Fibroblast of skin of scalp (primary cell): ENCODE data around the gene OR10G2. TPM values are rescaled to one million over a fixed set of nuclear protein-coding genes. Genes with fewer than 3 reads are reported as not detected.
A peak's percentile ranks its signal among the peaks of the same experiment; 100 is the strongest.
"Not testable (repeated sequence)": the region's sequence is repeated elsewhere in the genome, so short reads cannot be mapped to it uniquely, and the experiment has no call there.

Source experiments
- DNase-seq: peaks from one replicate; pipeline ENCODE4 v3.0.0-alpha.2; 2013
- polyA plus RNA-seq, 2 experiments: library from polyadenylated mRNA; unstranded; fragments of 120-200 nt; gene quantifications; one replicate each; pipeline ENCODE4 v1.2.1, GENCODE V29; 2013; ENCODE audit not compliant: insufficient read length in 2 of 2

The OR10G2 gene, protein sequence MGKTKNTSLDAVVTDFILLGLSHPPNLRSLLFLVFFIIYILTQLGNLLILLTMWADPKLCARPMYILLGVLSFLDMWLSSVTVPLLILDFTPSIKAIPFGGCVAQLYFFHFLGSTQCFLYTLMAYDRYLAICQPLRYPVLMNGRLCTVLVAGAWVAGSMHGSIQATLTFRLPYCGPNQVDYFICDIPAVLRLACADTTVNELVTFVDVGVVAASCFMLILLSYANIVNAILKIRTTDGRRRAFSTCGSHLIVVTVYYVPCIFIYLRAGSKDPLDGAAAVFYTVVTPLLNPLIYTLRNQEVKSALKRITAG
- polyA plus RNA-seq (2013, experiment 1 of 2; ENCODE audit: insufficient read length): not detected
- polyA plus RNA-seq (2013, experiment 2 of 2; ENCODE audit: insufficient read length): not detected

DNA sequence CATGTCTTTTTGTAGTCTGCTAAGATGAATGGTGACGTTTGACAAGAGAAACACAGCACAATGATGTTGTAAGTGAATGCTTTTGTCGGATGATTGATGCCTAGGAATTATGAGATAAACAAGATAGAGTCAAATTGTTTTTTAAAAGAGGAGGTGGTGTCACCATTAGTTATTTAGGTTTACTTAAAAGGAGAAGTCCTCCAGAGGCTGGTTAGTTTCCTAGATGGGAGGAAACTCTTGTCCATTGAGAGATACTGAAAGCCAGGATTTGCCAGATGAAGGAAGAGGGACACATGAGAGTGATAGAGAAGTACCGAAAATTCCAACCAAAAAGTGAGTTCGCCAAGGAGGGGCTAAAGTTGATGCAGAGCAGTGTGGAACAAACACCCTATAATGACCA, at the start of gene OR10G2:
TSS of gene OR10G2 (minus strand) at position 101 of the 400 bp plus-strand sequence. CDS start at position 3, 98 bp downstream.
- DNase-seq: no peak

DNA sequence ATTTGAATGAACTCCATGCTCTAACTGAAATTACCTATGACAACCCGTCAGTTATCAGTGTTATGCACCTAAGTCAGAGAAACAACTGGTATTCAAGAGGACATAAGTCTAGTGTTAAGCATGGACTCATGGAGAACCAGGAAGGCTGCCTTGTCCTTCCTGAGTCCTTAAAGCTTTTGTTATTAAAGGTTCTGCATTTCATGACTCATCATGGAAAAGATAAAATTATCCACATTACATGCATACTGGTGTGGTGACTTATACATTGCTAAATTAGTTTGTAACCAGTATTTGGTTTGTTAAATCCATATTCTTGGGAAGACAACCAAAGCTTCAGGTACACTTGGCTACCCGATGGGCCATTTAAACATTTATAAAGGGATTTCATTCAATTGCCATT, 45.3 kb upstream of the OR10G2 start:
- DNase-seq: peak; percentile 6

DNA sequence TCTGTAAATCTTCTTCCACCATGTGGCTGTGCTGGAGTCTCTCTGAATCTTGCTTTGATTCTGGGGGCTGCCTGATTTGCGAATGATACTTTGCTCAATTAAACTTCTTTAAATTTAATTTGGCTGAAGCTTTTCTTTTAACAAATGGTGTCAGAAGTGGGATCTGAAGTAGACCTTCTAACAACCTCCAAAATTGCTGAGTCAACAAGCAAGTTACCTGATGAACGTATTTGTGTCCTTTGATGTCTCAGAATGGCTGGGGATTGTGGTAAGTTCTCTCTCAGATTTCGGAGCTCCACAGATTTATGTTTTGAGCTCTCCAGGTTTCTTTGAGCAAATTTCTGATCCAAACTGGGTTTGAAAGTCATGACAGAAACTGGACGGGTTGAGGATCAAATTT, 40.8 kb upstream of the OR10G2 start:
- DNase-seq: no peak

DNA sequence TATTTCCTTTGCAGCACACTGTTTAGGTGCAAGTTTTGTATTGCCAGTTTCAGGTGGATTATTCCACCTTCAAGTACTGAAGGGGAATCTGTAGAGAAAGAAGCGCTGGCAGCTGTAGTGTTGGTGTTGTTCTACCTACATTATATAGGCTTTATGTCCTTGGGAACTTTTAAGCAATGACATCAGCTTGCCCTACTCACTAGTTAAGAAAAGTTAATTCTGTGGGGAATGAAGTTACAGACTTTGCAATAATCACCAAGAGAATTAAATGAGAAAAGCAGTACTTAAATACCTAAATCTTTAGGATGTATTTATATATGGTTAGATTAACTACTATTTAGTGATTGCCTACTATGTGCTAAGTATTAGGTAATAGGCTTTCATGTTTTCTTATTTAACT, 39.0 kb upstream of the OR10G2 start, which contains the start of gene OR4E1:
TSS of gene OR4E1 (minus strand) at position 101 of the 400 bp plus-strand sequence. CDS start 2,883 bp downstream, outside the sequence.
- no peak for DNase-seq

DNA sequence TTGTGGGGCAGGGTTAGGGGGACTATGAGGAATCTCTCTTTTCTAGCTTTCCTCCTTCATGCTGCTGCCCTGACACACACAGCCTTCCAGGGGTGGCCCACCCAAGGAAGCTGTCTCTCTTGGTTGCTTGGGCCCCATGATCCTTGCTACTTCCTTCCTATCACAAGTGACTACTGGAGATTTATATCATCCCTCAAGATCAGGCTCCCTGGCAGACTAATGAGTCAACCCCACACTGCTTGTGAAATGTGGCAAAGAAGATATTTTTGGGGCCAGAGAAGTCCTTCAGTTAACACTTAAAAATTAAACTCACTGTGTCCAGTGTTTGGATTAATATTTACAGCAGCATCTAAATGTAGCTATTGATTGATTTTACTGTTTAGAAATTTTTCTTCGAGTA, 37.4 kb upstream of the OR10G2 start:
- no peak for DNase-seq

DNA sequence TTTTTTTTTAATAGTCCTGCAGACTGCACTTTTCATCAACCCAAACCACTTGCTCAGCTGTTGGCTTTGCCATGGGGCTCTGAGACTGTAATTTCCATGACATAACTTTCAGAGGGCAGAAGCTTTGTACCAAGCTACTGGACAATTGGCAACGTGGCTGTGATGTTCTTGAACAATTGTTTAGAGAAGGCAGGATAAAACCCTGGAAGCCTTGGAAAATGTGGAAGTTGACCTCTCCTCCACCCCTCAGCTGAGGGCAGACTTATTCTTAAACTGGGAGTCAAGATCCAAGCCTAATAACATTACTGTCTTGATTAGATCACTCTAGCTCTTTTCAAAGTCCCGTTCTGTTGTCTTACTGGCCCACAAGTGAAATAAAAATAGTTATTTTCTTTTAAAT, 36.6 kb upstream of the OR10G2 start:
- no peak for DNase-seq

DNA sequence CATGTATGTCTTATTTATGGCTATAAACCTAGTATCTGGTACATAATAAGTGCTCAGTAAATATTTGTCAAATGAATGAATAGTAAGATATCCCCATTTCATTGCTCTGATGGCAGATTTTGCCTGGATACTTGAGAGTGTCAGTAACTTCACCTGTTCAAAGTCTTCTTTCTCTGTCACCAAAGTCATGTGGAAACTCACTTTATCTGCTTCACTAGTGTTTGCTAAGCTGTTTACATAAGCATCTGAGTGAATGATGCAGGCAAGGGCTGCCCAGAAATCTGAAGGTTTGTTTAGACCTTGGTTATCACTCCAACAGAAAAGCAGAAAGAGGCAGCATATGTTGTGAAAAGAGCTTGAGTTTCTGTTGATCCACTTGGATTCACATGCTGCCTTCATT, 34.5 kb upstream of the OR10G2 start:
- no peak for DNase-seq

DNA sequence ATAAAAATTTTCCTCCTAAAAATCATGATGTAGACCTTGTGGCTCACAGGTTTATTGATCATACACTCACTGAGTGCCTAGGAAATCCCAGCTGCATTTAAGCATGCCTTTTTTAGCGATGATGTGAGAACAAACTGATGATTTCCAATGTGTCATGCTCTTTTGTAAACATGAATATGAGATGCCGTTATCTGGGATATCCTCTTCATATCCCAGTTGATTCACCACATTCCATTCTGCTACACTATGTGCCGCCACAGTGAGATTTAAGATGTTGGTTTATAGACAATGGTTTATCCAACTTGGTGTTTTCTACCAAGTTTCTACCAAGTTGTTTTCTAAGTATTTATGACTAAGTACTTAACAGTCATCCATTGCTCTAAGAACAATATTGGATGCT, 33.6 kb upstream of the OR10G2 start:
- DNase-seq: peak; percentile 12

DNA sequence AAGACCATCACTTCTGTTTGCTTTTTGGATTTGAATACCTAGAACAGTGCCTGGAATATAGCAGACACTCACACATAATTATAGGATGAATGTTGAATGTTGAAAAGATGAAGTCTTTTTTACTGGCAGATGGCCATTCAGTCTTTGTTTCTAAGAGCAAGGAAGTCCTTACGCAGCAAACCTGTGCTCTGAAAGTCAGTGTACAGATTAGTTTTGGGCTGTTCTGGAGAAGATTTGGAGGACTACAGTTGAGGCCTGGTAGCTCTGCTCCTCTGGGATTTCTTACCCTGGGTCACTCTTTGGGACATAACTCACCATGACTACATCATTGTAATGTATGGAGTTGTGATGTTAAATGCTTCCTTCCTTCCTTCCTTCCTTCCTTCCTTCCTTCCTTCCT, 22.2 kb upstream of the OR10G2 start:
- DNase-seq: no peak

DNA sequence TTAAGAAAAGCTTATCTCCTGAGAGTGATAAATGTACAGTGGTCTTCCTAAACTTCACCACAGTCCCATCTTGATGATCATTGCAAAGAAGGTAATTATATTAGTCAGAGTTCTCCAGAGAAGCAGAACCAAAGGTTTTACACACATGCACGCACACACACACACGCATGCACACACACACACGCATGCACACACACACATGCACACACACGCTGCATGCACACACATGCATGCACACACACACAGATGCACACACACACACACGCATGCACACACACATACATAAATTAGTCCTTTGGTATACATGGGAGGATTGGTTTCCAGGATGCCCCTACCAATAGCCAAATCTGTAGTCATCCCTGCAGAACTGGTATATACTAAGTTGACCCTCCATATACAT, 19.5 kb upstream of the OR10G2 start:
- DNase-seq: no peak

DNA sequence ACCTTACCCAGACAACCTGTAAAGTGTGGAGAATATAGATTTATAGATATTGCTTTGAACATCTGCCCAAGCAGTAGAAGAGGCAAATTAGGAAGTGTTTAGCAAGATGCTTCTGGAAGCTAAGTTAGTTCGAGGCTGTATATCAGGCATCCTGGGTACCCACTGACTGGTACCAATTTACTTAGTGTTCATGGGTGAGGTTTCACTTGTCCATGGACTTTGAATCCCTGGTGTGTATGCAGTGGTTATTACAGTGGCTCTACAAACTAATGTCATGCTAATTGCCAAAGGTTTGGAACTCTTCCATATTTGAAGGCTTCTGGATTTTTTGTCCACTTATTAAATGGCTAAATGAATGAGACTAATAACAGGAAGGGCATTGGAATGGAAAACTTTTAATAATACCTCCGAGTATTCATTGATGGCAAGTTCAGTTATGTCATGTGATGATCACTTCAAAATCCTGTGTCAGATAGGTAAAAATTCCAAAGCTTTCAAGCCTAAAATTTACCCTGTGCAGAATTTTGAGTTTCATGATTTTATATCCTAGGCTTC, 18.7 kb upstream of the OR10G2 start, which contains the start of gene OR4E2:
TSS of gene OR4E2 (plus strand) at position 505 of the 555 bp plus-strand sequence. CDS start 11,248 bp downstream, outside the sequence.
- no peak for DNase-seq

DNA sequence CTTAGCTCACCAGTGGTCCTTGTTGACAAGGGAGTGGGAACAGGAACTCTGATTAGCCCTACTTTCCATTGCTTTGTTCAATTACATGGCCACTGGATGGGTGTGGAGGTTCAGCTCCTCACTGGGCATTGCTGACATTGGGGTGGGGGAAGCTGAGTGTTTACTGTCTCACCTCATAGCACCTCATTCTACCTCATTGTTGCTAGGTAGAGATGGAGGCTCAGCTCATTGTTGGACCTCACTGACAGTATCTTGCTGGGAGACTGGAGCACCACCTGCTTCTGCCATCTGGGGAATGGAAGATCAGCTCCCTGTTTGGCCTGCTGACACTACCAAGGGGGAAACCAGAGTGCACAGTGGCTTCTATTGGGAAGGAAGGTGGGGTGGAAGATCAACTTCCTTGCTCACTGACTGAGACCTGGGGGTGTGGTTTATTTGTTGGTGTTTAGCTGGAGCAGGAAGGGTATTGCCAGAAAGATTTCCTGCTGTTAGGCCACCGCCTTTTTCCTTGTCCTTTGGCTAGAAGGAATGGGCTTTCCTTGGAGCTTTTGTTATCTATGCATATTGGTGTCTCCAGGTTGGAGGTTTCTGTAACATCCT, 17.6 kb upstream of the OR10G2 start:
- no peak for DNase-seq

DNA sequence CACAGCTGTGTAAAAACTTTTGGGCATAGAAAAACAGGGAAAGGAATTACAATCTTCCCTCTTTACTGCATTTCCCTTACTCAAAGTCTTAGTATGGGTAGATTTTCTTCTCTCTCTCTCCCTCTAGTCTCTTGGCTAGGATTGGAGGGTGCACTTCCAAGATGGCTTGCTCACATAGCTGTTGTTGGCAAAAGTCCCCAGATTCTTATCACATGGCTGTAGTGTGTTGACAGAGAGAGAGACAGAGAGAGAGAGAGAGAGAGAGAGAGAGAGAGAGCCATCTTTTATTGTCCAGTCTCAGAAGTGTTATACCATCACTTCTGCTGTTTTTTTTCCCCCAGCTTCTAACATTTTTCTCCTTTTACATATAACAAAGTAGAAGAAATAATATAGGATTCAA, 12.6 kb upstream of the OR10G2 start:
- peak; percentile 2 for DNase-seq

DNA sequence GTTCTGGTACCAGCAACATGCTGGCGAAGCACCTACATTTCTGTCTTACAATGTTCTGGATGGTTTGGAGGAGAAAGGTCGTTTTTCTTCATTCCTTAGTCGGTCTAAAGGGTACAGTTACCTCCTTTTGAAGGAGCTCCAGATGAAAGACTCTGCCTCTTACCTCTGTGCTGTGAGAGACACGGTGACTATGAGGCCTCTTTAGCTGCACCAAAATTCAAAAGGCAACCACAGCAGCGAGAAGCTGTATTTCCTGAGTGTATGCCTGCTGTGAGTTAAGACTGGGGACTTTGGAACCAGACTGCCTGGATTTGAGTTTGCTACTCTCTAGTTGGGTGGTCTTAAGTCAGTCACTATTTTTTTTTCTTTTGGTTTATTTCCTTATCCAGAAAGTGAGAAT, 8.7 kb upstream of the OR10G2 start:
- DNase-seq: no peak

DNA sequence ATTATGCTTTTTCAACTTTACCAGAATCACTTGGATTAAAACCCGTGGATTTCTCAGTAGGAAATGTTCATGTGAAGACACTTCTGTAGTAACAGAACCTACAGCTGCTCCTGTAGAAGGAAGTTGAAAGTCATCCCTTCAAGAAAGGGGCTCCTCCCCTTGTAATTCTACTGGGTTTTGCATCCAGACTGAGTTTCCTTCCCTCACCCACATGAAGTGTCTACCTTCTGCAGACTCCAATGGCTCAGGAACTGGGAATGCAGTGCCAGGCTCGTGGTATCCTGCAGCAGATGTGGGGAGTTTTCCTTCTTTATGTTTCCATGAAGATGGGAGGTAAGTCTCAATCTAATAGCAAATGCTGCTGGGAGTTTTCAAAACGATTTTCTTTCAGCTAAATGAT, 7.9 kb upstream of the OR10G2 start:
- no peak for DNase-seq

DNA sequence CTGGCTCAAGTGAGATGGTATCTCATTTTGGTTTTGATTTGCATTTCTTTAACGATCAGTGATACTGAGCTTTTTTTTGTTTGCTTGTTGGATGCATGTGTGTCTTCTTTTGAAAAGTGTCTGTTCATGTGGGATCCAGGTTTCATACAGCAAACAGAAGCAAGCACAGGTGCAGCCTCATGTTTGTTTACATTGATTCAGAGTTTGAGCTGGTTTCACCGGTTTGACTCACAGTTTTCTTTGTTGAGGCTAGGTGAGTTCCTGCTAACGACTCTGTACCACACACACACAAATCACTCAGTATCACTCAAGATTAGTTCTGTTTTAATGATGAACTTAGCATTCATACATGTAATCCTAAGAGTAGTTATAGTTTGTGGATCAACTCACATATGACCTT, 3.7 kb downstream of the OR10G2 start:
- DNase-seq: no peak

DNA sequence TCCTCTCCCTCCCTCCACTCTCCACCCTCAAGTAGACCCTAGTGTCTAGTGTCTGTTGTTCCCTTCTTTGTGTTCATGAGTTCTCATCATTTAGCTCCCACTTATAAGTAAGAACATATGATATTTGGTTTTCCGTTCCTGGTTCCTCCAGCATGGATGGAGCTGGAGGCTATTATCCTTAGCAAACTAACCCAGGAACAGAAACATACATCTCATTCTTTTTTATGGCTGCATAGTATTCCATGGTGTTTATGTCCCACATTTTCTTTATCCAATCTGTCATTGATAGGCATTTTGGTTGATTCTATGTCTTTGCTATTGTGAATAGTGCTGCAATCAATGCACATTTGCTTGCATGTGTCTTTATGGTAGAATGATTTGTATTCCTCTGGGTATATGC, 4.2 kb downstream of the OR10G2 start:
- DNase-seq: not testable (repeated sequence)

DNA sequence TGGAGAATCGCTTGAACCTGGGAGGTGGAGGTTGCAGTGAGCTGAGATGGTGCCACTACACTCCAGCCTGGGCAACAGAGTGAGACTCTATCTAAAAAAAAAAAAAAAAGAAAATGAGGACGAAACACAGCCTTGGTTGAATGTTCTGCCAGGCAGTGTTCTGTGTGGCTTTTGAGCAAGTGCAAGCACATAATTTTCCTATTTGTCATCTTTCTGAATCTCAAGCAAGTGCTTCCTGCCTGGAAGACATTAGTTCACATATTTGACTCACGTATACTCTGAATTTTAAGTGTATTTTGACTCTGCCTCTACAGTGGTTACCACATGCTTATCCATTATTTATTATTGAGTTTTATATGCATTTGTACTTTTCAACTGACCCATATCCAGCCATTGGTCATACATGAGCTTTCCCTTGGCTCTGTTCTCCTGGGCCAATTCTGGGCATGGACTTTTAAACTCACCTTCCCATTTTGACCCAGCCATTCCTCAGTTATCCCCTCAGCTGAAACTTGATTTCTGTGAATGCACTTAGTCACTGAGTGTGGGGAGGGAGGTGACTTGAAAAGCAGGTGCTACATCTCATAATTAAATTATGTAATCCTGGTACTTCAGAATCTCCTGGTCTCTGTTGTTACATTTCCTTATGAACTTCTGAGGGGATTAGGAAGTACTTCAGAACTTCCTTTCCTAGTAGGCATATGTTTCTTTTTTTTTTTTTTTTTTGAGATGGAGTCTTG, 8.1 kb downstream of the OR10G2 start:
- no peak for DNase-seq

DNA sequence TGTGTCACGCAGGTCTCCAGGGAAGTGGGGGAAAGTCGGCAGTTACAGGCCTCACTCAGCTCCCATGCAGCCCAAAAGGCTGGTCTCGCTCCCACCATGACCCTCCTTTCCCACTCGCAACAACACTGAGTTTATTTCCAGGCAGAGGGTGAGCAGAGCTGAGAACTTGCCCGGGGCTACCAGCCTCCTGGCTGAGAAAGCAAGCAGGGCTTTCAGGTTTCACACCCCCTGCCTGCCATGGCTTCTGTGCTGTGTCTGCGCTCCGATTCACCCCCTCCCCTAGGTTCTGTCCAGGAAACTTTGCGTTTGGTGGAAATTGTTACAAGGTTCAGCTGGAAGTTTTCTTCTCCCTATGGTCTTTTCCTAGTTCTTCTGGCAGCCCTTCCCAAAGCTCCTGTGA, 17.1 kb downstream of the OR10G2 start:
- DNase-seq: no peak

DNA sequence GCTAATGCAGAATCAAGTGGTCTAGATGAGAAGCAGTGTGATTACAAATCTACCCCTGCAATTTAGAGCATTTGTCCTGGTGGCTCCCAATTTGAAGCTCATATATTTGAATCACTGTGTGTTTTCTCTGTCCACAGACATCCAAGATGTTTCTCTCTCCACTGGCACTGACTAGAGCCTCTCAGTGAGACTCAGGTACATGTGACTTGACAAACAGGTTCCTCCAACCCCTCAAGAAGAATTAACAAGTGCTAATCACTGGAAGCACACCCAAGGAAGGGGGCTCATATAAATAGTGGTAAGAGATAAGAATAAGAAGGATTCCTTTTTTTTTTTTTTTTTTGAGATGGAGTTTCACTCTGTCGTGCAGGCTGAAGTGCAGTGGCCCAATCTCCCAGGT, 20.5 kb downstream of the OR10G2 start:
- DNase-seq: no peak

DNA sequence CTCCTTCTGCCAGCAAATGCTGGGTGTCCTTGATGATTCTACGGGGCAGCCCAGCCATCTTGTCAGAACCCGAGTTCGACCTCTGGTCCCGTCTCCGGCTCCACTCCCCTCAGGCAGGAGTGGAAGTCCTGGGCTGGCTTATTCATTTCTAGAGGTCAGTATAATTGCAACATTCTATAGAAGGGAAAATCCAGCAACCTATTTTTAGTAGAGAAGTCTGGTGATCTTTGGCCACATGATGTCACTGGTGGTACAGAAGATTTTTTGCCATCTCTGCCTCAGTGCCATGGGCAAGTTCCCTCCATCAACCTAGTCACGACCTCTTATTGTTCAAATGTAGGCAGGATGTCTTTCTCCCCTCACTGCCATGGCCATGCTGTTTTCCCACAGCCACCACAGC, 22.4 kb downstream of the OR10G2 start:
- no peak for DNase-seq

DNA sequence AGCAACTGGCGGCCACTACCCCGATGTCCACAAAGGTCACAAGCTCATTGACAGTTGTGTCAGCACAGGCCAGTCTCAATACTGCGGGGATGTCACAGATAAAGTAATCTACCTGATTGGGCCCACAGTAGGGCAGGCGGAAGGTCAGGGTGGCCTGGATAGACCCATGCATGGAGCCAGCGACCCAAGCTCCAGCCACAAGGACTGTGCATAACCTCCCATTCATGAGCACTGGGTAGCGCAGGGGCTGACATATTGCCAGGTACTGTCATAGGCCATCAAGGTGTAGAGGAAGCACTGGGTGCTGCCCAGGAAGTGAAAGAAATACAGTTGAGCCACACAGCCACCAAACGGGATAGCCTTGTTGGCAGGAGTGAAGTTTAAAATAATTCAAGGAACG, 32.6 kb downstream of the OR10G2 start:
- not testable (repeated sequence) for DNase-seq

DNA sequence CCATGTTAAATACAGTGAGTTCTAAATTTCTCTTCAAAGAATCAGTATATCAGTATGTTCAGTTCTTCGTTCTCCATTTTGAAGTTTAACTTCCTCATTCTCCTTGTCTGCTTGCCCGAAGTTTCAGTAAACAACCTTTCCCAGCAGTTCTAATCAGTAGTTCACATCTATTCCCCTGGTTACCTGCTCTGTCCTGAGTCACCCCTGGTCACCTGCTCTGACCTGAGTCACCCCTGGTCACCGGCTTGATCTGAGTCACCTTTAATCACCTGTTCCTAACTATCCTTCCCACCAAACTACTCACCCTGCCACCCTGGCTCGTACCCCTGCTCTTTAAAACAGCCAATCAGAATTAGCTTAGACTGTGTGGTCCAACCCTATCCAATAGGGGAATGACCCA, 45.4 kb downstream of the OR10G2 start:
- no peak for DNase-seq
